Measurements from ENCODE around the gene IL17F.

- no peak for TF ChIP-seq POLR2A (IDR thresholded peaks at IDR 0.05; ENCODE audit: low read length)
- TF ChIP-seq GATA1 (IDR thresholded peaks at IDR 0.05; ENCODE audit: low read depth, low read length), result no peak
Observed at GRCh38 chr6:52207066-52207465, 37.2 kb downstream of the IL17F start.

Data from erythroblast (primary cell).